Activated CD8-positive, alpha-beta memory T cell treated with anti-CD3 and anti-CD28 coated beads for 36 hours (primary cell): ENCODE data around the gene XYLT1. TPM values are rescaled to one million over a fixed set of nuclear protein-coding genes. Genes with fewer than 3 reads are reported as not detected.

Experiments used
- CTCF ChIA-PET: fragments of 350-600 bp; sonication (Branson Sonifier 250); formaldehyde crosslinking; loops from one replicate; lab custom pipeline; 2021; ENCODE audit warnings: antibody characterized with exemption; lab: Charles Lee
- POLR2A ChIA-PET: fragments of 350-600 bp; sonication (Branson Sonifier 250); formaldehyde crosslinking; loops from one replicate; lab custom pipeline; 2021; ENCODE audit warnings: antibody characterized with exemption; lab: Charles Lee
- total RNA-seq, 2 experiments: library from RNA; stranded (reverse); gene quantifications; one replicate each; pipeline ENCODE4 v1.2.3, GENCODE V29; 2021

The XYLT1 gene
- total RNA-seq, 2 experiments from 2014 or later: 4.9 to 5.2 TPM

DNA sequence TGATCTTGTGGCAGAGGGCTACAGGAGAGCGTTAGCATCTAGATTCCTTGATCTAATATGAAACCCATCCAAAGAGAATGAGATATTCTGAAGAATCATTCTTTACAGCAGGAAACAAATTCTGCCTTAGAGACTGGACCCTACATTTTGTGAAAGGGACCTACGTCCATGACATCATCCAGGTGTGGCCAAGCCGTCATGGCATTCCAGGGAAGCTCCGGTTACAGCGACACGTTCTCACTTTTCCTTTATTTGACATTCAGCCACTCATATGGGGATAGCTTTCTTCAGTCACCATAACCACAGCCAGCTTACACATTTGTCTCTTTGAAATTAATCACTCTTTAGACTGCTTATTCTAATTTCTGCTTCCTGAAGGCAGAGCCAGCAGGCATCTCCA is 408.1 kb downstream of the XYLT1 start:
- CTCF ChIA-PET: interaction anchor here (0.6 kb wide), 1 partner anchor 142 kb away, joined by 4 read pairs; no protein-coding TSS in a partner anchor
- POLR2A ChIA-PET: no interaction called here

DNA sequence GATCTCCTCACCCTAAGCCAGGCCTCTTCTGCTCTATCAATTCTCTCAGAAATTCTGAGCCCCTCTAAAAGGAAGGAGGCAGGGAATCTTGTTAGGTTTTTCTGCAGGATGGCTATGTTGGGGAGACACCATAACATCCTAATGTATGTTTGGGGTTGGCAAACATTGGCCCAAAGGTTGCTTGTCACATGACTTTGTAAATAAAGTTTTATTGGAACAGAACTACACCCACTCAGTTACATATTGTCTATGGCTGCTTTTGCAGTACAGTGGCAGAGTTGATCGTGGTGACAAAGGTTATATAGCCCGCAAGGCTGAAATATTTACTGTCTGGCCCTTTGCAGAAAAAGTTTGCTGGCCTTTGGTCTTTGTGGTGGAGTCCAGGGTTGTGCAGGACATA is 409.4 kb downstream of the XYLT1 start:
- ChIA-PET CTCF (no interaction called here), POLR2A (no interaction called here)

DNA sequence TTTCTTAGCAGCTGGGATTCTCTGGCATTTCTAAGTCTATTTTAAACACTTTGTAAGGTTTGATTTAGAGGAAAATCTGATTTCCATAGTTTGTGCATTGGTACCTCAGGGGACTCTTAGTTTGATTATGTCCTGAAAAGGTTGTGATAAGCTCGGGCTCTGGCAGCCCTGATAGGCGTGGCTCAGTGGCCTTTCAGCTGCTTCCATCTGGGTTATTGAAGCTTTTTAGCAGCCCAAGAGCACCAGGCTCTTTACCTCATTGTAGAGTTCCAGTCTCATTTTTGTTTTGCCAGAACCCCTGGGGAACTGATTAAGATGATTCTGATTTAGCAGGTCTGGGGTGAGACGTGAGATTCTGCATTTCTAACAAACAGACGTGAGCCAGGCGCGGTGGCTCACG is 412.3 kb downstream of the XYLT1 start:
- POLR2A ChIA-PET: no interaction called here

DNA sequence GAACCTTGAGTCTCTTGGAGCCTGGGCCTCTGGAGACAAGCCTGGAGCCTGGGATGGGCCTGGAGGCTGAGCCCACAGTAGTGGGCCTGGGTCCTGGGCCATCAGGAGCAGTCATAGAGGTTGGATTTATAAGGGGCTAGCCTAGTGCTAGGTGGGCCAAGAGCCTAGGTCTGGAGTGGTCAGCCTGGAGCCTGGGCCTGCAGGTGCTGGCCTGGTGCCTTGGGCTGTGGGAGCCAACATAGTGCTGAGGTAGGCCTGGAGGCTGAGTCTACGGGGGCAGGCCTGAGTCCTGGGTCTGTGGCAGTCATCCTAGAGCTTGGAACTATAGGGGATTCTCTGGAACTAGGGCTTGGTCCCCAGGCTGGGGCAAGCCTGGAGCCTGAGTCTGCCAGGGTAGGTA is 414.1 kb downstream of the XYLT1 start:
- CTCF ChIA-PET: no interaction called here
- POLR2A ChIA-PET: no interaction called here

More for the DNA sequence above, 412.3 kb downstream of the XYLT1 start:
- CTCF ChIA-PET: no interaction called here

DNA sequence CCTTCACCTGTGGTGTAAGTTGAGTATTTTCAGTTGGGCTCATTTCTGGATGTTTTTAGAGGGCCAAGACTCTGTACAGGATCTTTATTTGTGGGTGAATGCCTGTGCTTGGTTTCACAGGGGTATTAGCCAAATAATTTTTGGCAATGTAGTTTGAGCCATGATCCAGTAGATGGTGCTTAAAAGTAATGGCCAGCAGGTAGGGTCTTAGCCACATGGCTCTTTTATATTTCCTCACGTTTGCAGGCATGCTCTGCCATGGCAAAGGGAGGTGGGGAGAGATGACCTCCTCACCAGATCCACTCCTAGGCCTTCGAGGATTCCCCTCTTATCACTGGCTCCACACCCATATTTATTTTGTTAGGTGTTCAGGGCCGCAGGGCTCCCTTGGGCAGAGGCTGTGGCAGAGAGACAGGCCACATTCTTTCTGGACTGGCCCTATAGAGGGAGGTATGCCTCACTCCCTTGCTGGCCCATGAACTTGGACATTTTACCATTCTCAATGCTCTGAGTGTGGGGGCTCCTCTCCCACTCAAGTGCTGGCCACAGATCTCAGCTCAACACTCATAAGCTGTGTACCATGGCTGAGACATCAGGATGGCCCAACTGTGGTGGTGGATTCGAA is 417.1 kb downstream of the XYLT1 start:
- POLR2A ChIA-PET: no interaction called here
- CTCF ChIA-PET: no interaction called here
